AG09319 (cell line): ENCODE data around the gene APEH.

Experiments
- DNase-seq: peaks from one replicate; pipeline ENCODE4 v3.0.0-alpha.2; 2010; ENCODE audit warnings: low read depth; ENCODE audit errors: extremely low read depth
- CTCF ChIP-seq: IDR thresholded peaks from 2 replicates; pipeline ENCODE4 v1.5.1; 2011; ENCODE audit warnings: low read depth, mild to moderate bottlenecking, inconsistent platforms, low read length, moderate library complexity

The APEH gene

GRCh38 chr3:49701388-49702077 is 27.4 kb downstream of the APEH start:
- no peak for DNase-seq
- TF ChIP-seq CTCF = peak; percentile 51

- no peak for TF ChIP-seq CTCF
- DNase-seq = no peak
Measured at GRCh38 chr3:49702672-49703071, 28.5 kb downstream of the APEH start.

- no peak for DNase-seq
- TF ChIP-seq CTCF = peak; percentile 85
Measured at GRCh38 chr3:49703443-49703927, 29.3 kb downstream of the APEH start.

GRCh38 chr3:49703956-49704355 is 29.8 kb downstream of the APEH start:
- no peak for TF ChIP-seq CTCF
- DNase-seq = no peak

DNA sequence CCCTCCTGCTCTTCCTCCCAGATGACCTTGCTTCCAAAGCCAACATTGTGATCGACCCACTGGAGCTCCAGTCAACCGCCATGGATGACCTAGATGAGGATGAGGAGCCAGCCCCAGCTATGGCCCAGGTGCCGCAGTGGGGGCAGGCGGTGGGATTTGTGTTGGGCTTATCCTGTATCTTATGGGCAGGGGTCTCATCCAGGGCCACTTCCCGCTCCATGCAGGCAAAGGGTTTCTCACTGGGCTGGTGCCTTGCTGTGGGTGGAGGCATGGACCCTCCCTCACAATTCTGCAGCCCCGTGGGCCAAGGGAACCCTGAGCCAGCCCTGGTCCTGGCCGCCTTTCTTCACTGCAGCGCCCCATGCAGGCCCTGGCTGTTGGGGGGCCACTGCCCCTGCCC is 30.5 kb downstream of the APEH start:
- DNase-seq = no peak
- TF ChIP-seq CTCF = no peak

DNA sequence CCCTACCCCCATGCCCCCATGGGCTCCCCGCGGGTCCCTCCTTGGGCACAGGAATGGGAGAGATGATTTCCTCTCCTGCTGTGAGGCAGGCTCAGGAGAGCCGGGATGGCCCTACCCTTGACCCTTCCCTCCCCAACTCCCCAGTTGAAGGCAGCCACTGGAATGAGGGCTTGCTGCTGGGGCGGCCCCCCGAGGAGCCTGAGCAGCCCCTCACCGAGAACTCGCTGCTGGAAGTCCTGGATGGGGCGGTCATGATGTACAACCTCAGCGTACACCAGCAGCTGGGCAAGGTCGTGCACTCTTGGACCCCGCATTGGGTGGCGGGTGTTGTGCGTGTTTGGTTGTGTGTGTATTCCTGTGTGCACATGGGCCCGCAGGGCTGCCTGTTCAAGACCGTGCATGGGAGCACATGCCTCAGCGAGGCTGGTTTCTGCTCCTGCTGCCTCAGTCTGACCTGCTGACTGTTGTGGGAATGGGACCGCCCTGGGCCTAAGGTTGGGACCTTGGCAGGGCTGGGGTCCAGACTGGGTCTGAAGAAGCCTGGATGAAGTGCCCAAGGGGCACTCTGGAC is 31.3 kb downstream of the APEH start:
- no peak for TF ChIP-seq CTCF
- no peak for DNase-seq

DNA sequence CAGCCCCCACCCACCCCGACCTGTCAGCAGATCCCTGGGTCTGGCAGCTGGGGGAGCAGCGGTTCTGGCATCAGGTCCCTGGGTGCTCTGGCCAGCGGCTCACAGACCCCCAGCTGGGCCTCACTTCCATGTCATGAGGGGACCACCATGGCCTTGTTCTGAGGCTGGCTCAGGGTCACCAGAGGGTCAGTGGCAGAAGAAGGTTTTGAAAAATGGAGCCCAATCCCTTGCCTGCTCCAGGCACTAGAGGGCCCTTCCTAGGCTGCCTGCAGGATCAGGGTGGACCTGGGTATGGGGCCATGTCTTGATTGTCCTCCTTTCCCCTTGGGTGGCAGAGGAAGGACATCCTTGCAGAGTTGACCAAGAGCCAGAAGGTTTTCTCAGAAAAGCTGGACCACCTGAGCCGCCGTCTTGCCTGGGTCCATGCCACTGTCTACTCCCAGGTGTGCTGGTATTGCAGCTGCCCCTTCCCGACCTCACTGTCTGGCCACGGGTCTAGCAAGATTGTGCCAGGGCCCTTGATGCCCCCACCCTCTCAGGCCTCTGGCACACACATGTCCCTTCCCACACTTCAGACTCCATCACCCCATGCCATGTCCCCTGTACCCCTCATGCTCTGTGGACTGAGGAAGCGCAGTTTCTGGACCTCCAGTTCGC is 32.4 kb downstream of the APEH start:
- no peak for DNase-seq
- TF ChIP-seq CTCF = no peak
